Neural cell (in vitro differentiated cells): ENCODE measurements around the gene CFI. TPM values are rescaled to one million over a fixed set of nuclear protein-coding genes. Genes with fewer than 3 reads are reported as not detected.

Experiments used
- H2AFZ ChIP-seq: fragments of 200-600, 300-800 bp; sonication (generic), shearing (Covaris generic); 2 replicates; pipeline ENCODE4 v1.6.0; 2014; ENCODE audit warnings: low read depth, mild to moderate bottlenecking, antibody characterized with exemption, low read length, moderate library complexity
- H3F3A ChIP-seq: fragments of 200-600 bp; shearing (Covaris generic); 2 replicates; pipeline ENCODE4 v1.6.1; 2016; ENCODE audit warnings: mild to moderate bottlenecking, moderate library complexity, mixed read lengths, antibody characterized with exemption, low read length; ENCODE audit not compliant: insufficient read depth, poor library complexity, severe bottlenecking
- H3K27ac ChIP-seq: fragments of 200-600, 300-800 bp; sonication (generic), shearing (Covaris generic); 2 replicates; pipeline ENCODE4 v1.5.1; 2014; ENCODE audit warnings: mild to moderate bottlenecking, low read length, moderate library complexity
- H3K27me3 ChIP-seq: fragments of 300-800, 200-600 bp; sonication (generic), shearing (Covaris generic); 2 replicates; pipeline ENCODE4 v1.6.0; 2014; ENCODE audit warnings: mild to moderate bottlenecking, low read depth, low read length, moderate library complexity; ENCODE audit not compliant: insufficient read depth
- H3K36me3 ChIP-seq: fragments of 300-800, 200-600 bp; sonication (generic), shearing (Covaris generic); 2 replicates; pipeline ENCODE4 v1.5.1; 2014; ENCODE audit warnings: mild to moderate bottlenecking, antibody characterized with exemption, low read length, moderate library complexity; ENCODE audit not compliant: insufficient read depth
- H3K4me2 ChIP-seq: fragments of 300-800, 200-600 bp; sonication (generic), shearing (Covaris generic); 2 replicates; pipeline ENCODE4 v1.6.0; 2014; ENCODE audit warnings: mild to moderate bottlenecking, low read length
- H3K4me3 ChIP-seq: fragments of 300-800, 200-600 bp; sonication (generic), shearing (Covaris generic); 2 replicates; pipeline ENCODE4 v1.5.1; 2014; ENCODE audit warnings: mild to moderate bottlenecking, low read length, moderate library complexity
- H3K79me2 ChIP-seq: fragments of 200-600 bp; shearing (Covaris generic); replicated peaks from 2 replicates; pipeline ENCODE4 v1.6.0; 2014; ENCODE audit warnings: mild to moderate bottlenecking, low read length, moderate library complexity; ENCODE audit not compliant: insufficient read depth
- H3K9ac ChIP-seq: fragments of 300-800, 200-600 bp; sonication (generic), shearing (Covaris generic); 2 replicates; pipeline ENCODE4 v1.6.1; 2016; ENCODE audit warnings: mild to moderate bottlenecking, low read length, mixed read lengths
- H3K9me2 ChIP-seq: fragments of 200-600 bp; shearing (Covaris generic); 2 replicates; pipeline ENCODE4 v1.6.1; 2016; ENCODE audit warnings: mild to moderate bottlenecking, low read length, mixed read lengths; ENCODE audit not compliant: insufficient read depth
- H3K9me3 ChIP-seq: fragments of 200-600, 300-800 bp; sonication (generic), shearing (Covaris generic); 2 replicates; pipeline ENCODE4 v1.6.1; 2016; ENCODE audit warnings: mild to moderate bottlenecking, mixed run types, low read length, moderate library complexity, mixed read lengths
- H4K20me1 ChIP-seq: fragments of 200-600 bp; shearing (Covaris generic); 2 replicates; pipeline ENCODE4 v1.6.1; 2016; ENCODE audit warnings: mild to moderate bottlenecking, mixed run types; ENCODE audit not compliant: insufficient read depth
- EP300 ChIP-seq: fragments of 450-650 bp; conservative IDR thresholded peaks from 2 replicates; pipeline ENCODE4 v1.6.1; 2014; ENCODE audit warnings: antibody characterized with exemption, mild to moderate bottlenecking, moderate library complexity; ENCODE audit not compliant: poor library complexity, severe bottlenecking
- EZH2 ChIP-seq: fragments of 200-600, 300-800 bp; shearing (Covaris generic), sonication (generic); IDR thresholded peaks from 2 replicates; pipeline ENCODE4 v1.6.1; 2014; ENCODE audit warnings: antibody characterized with exemption, low read length, borderline replicate concordance, mild to moderate bottlenecking; ENCODE audit not compliant: insufficient read depth, poor library complexity, severe bottlenecking
- MXI1 ChIP-seq: fragments of 450-650 bp; conservative IDR thresholded peaks from 2 replicates; pipeline ENCODE4 v1.6.1; 2014; ENCODE audit warnings: antibody characterized with exemption, mild to moderate bottlenecking; ENCODE audit not compliant: poor library complexity, severe bottlenecking
- POLR2AphosphoS5 ChIP-seq: IDR thresholded peaks from 2 replicates; pipeline ENCODE4 v1.6.1; 2012
- RAD21 ChIP-seq: fragments of 450-650 bp; conservative IDR thresholded peaks from 2 replicates; pipeline ENCODE4 v1.6.1; 2014; ENCODE audit warnings: antibody characterized with exemption, mild to moderate bottlenecking, moderate library complexity
- REST ChIP-seq: IDR thresholded peaks from 2 replicates; pipeline ENCODE4 v1.6.1; 2012; ENCODE audit warnings: borderline replicate concordance
- SMC3 ChIP-seq: fragments of 450-650 bp; conservative IDR thresholded peaks from 2 replicates; pipeline ENCODE4 v1.6.1; 2014; ENCODE audit warnings: antibody characterized with exemption, mild to moderate bottlenecking, moderate library complexity; ENCODE audit not compliant: poor library complexity
- TAF1 ChIP-seq: IDR thresholded peaks from 2 replicates; pipeline ENCODE4 v1.6.1; 2012; ENCODE audit warnings: low read depth
- polyA plus RNA-seq: library from polyadenylated mRNA; depleted of rRNA; stranded (reverse); fragments of >200 nt; gene quantifications from 2 replicates; pipeline ENCODE4 v1.2.3, GENCODE V29; 2014
- TF ChIP-seq, protein P1 (sequence below): fragments of 450-650 bp; IDR thresholded peaks from 2 replicates; pipeline ENCODE4 v1.5.1; 2014; ENCODE audit warnings: antibody characterized with exemption, mild to moderate bottlenecking, moderate library complexity; ENCODE audit not compliant: poor library complexity, severe bottlenecking

Gene CFI
- polyA plus RNA-seq, 1 donor from 2014 or later = not detected

GRCh38 chr4:109826719-109827118, 24.9 kb upstream of the CFI start:
- no peaks in the 10 kb centered on the region for H3K9me2 ChIP-seq
- H3K9me3 ChIP-seq = no peaks in the 10 kb centered on the region
- H3K27me3 ChIP-seq = no peaks in the 10 kb centered on the region
- H2AFZ ChIP-seq = no peak overlapping the region
- no peaks in the 10 kb centered on the region for H3K79me2 ChIP-seq
- TF ChIP-seq, protein P1, sequence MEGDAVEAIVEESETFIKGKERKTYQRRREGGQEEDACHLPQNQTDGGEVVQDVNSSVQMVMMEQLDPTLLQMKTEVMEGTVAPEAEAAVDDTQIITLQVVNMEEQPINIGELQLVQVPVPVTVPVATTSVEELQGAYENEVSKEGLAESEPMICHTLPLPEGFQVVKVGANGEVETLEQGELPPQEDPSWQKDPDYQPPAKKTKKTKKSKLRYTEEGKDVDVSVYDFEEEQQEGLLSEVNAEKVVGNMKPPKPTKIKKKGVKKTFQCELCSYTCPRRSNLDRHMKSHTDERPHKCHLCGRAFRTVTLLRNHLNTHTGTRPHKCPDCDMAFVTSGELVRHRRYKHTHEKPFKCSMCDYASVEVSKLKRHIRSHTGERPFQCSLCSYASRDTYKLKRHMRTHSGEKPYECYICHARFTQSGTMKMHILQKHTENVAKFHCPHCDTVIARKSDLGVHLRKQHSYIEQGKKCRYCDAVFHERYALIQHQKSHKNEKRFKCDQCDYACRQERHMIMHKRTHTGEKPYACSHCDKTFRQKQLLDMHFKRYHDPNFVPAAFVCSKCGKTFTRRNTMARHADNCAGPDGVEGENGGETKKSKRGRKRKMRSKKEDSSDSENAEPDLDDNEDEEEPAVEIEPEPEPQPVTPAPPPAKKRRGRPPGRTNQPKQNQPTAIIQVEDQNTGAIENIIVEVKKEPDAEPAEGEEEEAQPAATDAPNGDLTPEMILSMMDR = peak; percentile 72
- no peak for TF ChIP-seq MXI1
- TF ChIP-seq RAD21 = peak; percentile 75
- peak; percentile 75 for TF ChIP-seq SMC3
- no peaks in the 10 kb centered on the region for H4K20me1 ChIP-seq
- no peak overlapping the region for H3K9ac ChIP-seq
- peaks cover 6% of the 10 kb centered on the region for H3K36me3 ChIP-seq
- H3K4me3 ChIP-seq = no peak overlapping the region
- H3K27ac ChIP-seq = no peak overlapping the region
- no peaks in the 10 kb centered on the region for H3F3A ChIP-seq
- no peak overlapping the region for H3K4me2 ChIP-seq

GRCh38 chr4:109821185-109821584, 19.4 kb upstream of the CFI start:
- Histone ChIP-seq H3K79me2 (peaks cover 16% of the 10 kb centered on the region), H3K9ac (no peak overlapping the region), H3F3A (no peaks in the 10 kb centered on the region), H3K4me3 (no peak overlapping the region), H3K36me3 (peaks cover 6% of the 10 kb centered on the region), H4K20me1 (no peaks in the 10 kb centered on the region), H3K27ac (no peak overlapping the region), H3K9me3 (no peaks in the 10 kb centered on the region), H3K9me2 (no peaks in the 10 kb centered on the region), H3K27me3 (no peaks in the 10 kb centered on the region), H2AFZ (no peak overlapping the region), H3K4me2 (no peak overlapping the region)
- no peak for TF ChIP-seq MXI1
- TF ChIP-seq POLR2AphosphoS5 = no peak
- TF ChIP-seq, protein P1 = no peak
- no peak for TF ChIP-seq RAD21
- TF ChIP-seq TAF1 = no peak
- no peak for TF ChIP-seq REST
- no peak for TF ChIP-seq SMC3
- TF ChIP-seq EP300 = no peak
- no peak for TF ChIP-seq EZH2
